ENCODE results near the gene PC. TPM values are rescaled to one million over a fixed set of nuclear protein-coding genes. Genes with fewer than 3 reads are reported as not detected.

PC gene
- polyA plus RNA-seq, 1 of the 3 experiments (the other 2 are of a cell fraction): 9.7 TPM

DNA sequence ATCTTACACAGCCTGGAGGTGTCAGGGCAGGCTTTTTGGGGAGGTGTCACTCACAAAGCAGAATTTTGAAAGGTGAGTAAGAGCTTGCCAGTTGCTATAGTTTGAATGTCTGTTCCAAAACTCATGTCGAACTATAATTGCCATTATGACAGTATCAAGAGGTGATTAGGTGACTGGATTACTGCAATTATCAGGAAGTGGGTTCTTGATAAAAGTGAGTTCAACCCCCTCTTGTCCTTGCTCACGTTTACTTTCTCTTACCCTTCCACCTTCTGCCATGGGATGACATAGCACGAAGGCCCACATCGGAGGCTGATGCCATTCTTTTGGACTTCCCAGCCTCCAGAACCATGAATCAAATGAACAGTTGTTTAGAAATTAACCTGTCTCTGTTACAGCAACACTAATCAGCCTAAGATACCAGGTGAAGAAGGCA, 12.2 kb upstream of the PC start:
- no peak for TF ChIP-seq ZBTB33 (IDR thresholded peaks at IDR 0.05; ENCODE audit: borderline replicate concordance, low read depth)
- TF ChIP-seq RXRA (IDR thresholded peaks at IDR 0.05; ENCODE audit: borderline replicate concordance, low read depth): no peak
- TF ChIP-seq YY1 (IDR thresholded peaks at IDR 0.05; ENCODE audit: low read depth): no peak
- no peak for TF ChIP-seq FOXJ3 (CRISPR knock-in tag; IDR thresholded peaks at IDR 0.05)
- TF ChIP-seq MXI1 (IDR thresholded peaks at IDR 0.05; ENCODE audit: low read depth, low read length): no peak
- no peak for TF ChIP-seq CTCF (IDR thresholded peaks at IDR 0.05)
- no peak for TF ChIP-seq GABPA (IDR thresholded peaks at IDR 0.05; ENCODE audit: low read depth)
- TF ChIP-seq RFX5 (IDR thresholded peaks at IDR 0.05; ENCODE audit: low read length): no peak
- Histone ChIP-seq H3F3A (replicated peaks; ENCODE audit: insufficient read depth) (peaks cover 38% of the 10 kb centered on the region), H3K27me3 (ENCODE audit: insufficient read depth) (no peaks in the 10 kb centered on the region), H3K4me3 (ENCODE audit: low read depth in 2 of 2, low read length in 1 of 2) (no peak overlapping the region), H3K79me2 (ENCODE audit: insufficient read depth) (no peaks in the 10 kb centered on the region), H3K36me3 (replicated peaks in 1 of 2; ENCODE audit: control insufficient read depth in 1 of 2, insufficient read depth in 2 of 2, low read length in 1 of 2) (no peaks in the 10 kb centered on the region), H3K27ac (ENCODE audit: low read depth in 2 of 2, low read length in 1 of 2) (peak overlapping the region in 1 of 2 experiments; percentile 98; a peak in 2 of 4 replicates), H3K9me2 (no peaks in the 10 kb centered on the region), H4K20me1 (ENCODE audit: insufficient read depth) (no peaks in the 10 kb centered on the region), H2AFZ (ENCODE audit: low read depth) (no peak overlapping the region), H3K9ac (peak overlapping the region; percentile 68; the same call in 1 of the 2 replicates), H3K4me2 (peak overlapping the region; percentile 58), H3K4me1 (ENCODE audit: control insufficient read depth in 1 of 2, insufficient read depth in 2 of 2, low read depth in 1 of 2, low read length in 1 of 2) (peaks cover 0 to 32% of the 10 kb centered on the region in 2 experiments; a peak in 2 of 4 replicates), H3K9me3 (no peaks in the 10 kb centered on the region)
- WGBS (ENCODE audit: low lambda C conversion rate): 57% methylated on average over 4 of the region's 4 CpGs
- ChIA-PET CTCF (interaction anchor here (1.3 kb wide), 1 partner anchor 90 kb away, joined by 3 read pairs; no protein-coding TSS in a partner anchor), POLR2A (no interaction called here)
- DNase-seq: no peak

DNA sequence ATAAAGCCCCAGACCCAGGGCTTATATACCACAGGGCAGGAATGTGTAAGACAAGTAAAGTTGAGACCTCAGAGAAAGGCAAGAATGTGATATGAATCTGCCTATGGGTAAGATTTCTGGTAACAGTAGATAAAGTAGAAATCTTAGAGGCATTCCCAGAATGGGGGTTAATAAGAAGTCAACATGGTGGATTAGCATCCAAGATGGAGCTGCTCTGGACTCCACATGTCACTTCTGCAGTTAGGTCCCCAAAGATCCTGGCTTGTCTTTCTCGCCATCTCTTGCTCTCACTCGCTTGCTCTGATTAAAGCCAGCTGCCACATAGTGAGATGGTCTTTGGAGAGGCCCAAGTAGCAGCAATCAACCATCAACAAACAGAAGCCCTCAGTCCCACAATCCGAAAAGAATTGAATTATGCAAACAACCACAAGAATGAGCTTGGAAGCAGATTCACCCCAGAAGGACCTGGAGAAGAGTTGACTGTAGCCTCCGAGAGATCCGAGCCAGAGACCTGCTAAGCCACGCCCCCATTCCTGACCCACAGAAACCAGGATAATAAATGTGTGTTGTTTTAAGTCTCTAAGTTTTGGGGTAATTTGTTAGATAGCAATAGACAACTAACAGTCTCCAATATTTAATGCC, 11.5 kb upstream of the PC start:
- POLR2A ChIA-PET: no interaction called here
- no peak overlapping the region for H2AFZ ChIP-seq (ENCODE audit: low read depth)
- peaks cover 0 to 32% of the 10 kb centered on the region in 2 experiments; a peak in 3 of 4 replicates for H3K4me1 ChIP-seq (ENCODE audit: control insufficient read depth in 1 of 2, insufficient read depth in 2 of 2, low read depth in 1 of 2, low read length in 1 of 2)

More for the DNA sequence above, 11.5 kb upstream of the PC start:
- TF ChIP-seq ELF1 (IDR thresholded peaks at IDR 0.05) (no peak), EP300 (IDR thresholded peaks at IDR 0.05; ENCODE audit: borderline replicate concordance in 1 of 2, low read depth in 1 of 2, low read length in 1 of 2) (no peak), MAX (IDR thresholded peaks at IDR 0.05; ENCODE audit: low read depth) (no peak), CHD2 (IDR thresholded peaks at IDR 0.05; ENCODE audit: low read length, partially characterized antibody) (no peak), USF2 (IDR thresholded peaks at IDR 0.05; ENCODE audit: borderline replicate concordance, low read depth, low read length) (no peak), FOXM1 (IDR thresholded peaks at IDR 0.05; ENCODE audit: low read depth) (no peak), GATA2 (CRISPR knock-in tag; IDR thresholded peaks at IDR 0.05) (no peak), RAD21 (IDR thresholded peaks at IDR 0.05; ENCODE audit: low read length) (no peak)
- TF ChIP-seq, protein P1, sequence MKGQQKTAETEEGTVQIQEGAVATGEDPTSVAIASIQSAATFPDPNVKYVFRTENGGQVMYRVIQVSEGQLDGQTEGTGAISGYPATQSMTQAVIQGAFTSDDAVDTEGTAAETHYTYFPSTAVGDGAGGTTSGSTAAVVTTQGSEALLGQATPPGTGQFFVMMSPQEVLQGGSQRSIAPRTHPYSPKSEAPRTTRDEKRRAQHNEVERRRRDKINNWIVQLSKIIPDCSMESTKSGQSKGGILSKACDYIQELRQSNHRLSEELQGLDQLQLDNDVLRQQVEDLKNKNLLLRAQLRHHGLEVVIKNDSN (IDR thresholded peaks at IDR 0.05; ENCODE audit: borderline replicate concordance, low read depth): no peak
- peak overlapping the region; percentile 68; the same call in 1 of the 2 replicates for H3K9ac ChIP-seq
- 77% methylated on average over 6 of the region's 6 CpGs for WGBS (ENCODE audit: low lambda C conversion rate)
- H3K9me2 ChIP-seq: no peaks in the 10 kb centered on the region
- no peaks in the 10 kb centered on the region for H4K20me1 ChIP-seq (ENCODE audit: insufficient read depth)
- H3K9me3 ChIP-seq: no peaks in the 10 kb centered on the region
- H3K27me3 ChIP-seq (ENCODE audit: insufficient read depth): no peaks in the 10 kb centered on the region
- no peak for DNase-seq
- CTCF ChIA-PET: no interaction called here
- no peaks in the 10 kb centered on the region for H3K79me2 ChIP-seq (ENCODE audit: insufficient read depth)
- no peak overlapping the region for H3K4me3 ChIP-seq (ENCODE audit: low read depth in 2 of 2, low read length in 1 of 2)
- peaks cover 38% of the 10 kb centered on the region for H3F3A ChIP-seq (replicated peaks; ENCODE audit: insufficient read depth)
- peak overlapping the region; percentile 58 for H3K4me2 ChIP-seq
- no peaks in the 10 kb centered on the region for H3K36me3 ChIP-seq (replicated peaks in 1 of 2; ENCODE audit: control insufficient read depth in 1 of 2, insufficient read depth in 2 of 2, low read length in 1 of 2)
- H3K27ac ChIP-seq (ENCODE audit: low read depth in 2 of 2, low read length in 1 of 2): peak overlapping the region in 1 of 2 experiments; percentile 98; a peak in 2 of 4 replicates

Measured in SK-N-SH (cell line).